Astrocyte of the hippocampus (primary cell): ENCODE measurements around the gene FRK.

ENCODE experiments used
- DNase-seq: peaks from one replicate; pipeline ENCODE4 v3.0.0; 2011; ENCODE audit warnings: low read depth, low spot score

The FRK gene

DNA sequence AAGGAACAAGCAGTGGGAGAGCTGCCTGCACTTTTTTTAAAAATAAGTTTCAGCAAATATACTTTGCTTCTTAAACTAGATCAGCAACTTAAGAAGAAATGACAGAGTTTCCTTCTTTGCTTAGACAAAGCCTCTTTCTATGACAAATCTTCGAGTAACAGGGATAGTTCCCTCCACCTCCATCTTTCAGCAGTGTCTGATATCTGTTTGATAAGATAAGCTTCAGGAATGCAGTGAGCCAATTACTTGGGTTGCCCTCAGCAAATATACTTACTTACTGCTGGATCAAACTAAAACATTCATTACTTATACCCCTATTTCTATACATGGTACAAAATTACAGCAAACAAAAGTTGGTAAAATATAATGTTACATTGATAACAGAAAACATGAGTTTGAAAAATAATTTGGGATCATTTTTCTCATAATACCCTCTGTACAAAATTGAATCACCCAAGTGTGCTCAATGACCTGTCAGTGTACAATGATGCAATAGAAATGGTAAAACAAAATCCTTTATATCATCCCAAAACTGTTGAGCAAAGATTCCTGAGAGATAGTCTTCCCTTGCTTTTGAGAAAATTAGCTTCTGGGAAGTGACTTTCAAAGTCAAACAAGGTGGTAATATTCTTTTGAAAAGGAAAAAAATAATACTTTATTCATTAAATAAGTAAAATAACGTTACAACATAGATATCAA, 24.5 kb downstream of the FRK start:
- no peak for DNase-seq

DNA sequence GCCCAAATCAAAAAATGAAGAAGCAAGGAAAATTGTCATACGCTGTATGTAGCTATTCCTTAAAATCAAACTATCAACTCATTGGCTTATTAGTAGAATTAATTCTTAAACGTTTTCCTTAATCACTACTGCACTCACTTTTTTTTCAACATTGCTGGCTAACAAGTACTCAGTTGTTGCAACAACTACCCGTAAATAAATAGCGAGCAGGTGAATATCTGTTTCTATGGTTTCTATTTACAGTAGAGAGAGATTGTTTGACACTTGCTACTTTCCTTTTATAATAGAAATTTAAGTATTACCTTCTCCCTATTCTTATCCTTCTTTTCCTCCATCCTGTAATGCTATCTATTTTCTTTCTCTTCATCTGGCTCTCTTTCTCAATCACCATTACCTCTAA, 25.1 kb downstream of the FRK start:
- DNase-seq, result no peak

DNA sequence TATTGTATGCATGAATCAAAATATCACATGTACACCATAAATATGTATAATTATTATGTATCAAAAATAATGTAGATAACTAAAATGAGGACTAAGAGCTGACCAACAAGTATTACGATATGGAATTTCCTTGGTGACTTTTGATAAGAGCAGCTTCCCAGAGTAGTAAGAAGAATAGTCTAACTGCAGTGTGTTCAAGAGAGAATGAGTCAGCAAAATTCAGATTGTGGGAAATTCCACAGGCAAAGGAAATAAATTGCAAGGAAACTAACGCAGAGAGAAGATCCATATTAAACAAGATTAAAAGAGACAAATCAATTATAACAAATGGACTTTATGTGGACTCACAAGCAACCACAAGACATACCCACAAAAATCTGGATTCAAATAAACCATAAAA, 26.4 kb downstream of the FRK start:
- DNase-seq, result peak; percentile 53

DNA sequence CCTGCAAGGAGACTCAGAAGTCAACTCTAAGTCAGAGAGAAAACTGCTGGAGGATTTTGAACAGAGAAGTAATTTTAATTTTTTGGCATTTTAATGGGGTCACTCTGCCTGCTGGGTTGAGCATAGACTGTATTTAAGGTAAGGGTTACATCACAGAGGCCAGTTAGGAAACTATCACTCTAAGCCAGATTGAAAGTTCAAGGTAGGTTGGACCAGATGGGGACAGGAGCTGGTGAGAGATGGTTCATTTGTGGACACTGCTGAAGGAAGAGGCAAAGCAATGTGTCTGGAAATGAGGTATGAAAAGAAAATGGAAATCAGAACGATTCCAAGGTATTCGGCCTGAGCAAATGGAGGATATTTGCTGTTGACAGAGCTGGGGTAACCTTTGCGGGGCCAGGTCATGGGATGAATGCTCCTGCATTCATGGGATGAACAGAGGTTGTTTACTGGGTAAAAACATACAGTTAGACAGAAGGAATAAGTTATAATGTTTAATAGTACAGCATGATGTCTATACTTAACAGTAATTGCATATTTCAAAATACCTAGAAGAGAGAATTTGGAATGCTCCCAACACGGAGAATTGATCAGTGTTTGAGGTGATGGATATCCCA, 26.9 kb downstream of the FRK start:
- DNase-seq, result no peak

DNA sequence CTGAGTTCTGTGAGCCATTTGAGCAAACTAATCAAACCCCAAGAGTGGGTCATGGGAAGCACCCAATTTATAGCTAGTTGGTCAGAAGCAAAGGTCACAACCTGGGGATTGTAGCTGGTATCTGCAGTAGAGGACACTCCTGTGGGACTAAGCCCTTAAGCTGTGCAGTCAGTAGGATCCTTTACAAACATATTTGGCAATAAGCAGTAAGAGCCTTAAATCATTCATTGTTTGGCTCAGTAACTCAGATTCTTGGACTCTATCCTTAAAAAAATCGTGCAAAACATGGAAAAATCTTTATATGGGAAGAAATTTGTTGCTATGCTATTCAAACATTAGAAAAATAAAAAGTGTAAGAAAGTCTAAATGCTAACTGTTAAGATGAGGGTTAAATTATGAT, 29.9 kb downstream of the FRK start:
- DNase-seq, result no peak

DNA sequence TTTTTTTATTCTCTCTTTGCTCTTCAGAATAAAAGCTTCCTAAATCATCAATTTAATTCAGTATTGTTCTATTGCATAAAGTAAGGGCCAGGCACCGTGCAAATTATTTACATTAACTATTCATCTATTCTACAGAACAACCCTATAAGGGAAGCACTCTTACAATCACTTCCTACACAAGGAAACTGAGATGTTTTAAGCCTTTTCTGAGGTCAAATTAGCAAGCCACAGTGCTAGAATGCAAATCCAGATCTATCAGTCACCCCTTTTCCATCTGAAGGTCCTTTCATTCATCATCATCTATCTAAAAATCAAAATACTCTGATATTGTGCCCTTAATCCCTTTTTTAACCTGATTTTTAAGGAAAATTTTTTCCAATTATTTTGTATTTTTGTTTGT, 31.2 kb downstream of the FRK start:
- DNase-seq, result no peak

DNA sequence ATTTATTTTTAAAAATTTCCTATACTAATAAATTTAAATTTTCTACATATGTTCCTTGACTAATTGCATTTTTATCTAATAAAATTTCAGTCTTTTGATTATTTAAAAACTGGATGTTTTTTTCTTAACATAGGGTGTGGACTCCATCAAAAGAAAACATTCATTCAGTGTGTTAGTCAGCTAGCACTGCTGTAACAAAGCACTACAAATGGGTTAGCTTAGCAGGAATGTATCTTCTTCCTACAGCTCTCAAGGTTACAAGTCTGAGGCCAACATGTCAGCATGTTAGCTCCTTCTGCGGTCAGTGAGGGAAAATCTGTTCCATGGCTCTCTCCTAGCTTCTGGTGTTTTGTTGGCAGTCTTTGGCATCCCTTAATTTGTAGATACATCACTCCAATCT, 32.5 kb downstream of the FRK start:
- no peak for DNase-seq

DNA sequence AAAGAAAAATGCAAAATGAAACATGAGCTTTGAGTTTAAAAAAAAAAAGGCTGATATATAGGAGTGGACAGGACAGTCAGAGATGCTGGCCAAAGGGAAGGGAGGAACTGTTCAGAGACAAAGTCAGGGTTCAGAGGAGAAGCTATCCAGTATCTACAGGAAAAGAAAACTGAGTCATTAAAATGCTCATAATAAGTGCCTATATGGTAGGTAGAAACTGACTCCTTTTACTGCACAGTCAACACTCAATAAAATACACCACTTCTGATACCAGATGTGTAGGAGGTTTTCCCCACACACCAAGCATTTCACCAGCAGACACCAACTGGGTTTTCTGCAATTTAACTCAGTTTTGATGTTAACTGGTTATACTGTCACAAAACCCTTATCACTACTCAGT, 32.9 kb downstream of the FRK start:
- DNase-seq, result no peak

DNA sequence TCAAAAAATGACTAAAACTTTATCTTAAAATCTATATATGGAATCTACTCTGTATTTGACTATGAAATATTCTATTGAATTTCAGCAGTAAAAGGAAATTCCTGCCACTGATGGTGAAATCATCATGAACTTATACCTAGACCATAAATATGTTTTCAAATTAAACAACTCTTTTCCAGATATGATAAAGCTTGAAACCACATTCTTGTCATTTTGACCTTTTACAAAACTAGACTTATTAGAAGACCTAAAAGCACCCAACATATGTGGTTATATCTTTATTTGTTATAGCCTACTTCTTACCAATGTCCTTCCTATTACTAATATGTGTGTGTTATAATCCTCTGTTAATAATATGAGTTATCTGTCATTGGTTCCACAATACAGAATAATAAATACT, 35.3 kb downstream of the FRK start:
- DNase-seq, result no peak

DNA sequence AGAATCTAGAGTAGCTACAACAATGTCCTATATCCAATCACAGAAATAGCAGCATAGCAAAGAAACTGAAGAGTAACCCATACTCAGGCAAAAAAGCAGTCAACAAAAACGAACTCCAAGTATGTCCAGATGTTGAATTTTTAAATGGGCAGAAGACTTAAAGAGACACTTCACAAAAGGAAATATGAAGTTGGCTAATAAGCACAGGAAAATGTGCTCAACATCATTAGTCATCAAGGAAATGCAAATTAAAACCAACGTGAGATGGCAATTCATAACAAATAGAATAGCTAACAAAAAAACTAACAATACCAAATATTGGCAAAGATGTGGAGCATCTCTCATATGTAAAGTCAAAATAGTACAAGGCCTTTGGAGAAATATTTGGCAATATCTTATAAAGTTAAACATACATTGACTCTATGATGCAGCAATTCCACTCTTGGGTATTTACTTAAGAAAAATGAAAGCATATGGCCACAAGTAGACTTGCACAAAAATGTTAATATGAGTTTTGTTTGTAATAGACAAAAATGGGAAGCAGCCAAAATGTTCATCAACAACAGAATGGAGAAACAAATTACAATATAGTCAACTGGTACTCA, 37.7 kb downstream of the FRK start:
- DNase-seq, result no peak

DNA sequence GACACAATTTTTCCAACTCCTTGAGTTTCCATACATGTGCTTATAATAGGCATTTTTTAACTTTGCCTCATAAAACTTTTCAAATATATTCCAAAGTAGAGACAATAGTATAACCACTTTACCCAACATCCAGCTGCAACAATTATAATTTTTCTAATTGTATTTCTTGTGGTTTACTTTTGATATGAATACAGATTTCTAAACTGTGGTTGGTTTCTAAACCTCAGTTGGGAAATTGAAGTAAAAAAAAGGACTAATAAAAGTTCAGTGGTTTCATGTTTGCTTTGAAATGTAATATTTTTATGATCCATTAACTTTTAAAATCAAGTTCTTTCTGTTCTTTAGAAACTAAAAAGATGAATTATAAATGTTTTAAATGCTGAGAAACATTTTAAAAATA, 40.0 kb downstream of the FRK start:
- no peak for DNase-seq

DNA sequence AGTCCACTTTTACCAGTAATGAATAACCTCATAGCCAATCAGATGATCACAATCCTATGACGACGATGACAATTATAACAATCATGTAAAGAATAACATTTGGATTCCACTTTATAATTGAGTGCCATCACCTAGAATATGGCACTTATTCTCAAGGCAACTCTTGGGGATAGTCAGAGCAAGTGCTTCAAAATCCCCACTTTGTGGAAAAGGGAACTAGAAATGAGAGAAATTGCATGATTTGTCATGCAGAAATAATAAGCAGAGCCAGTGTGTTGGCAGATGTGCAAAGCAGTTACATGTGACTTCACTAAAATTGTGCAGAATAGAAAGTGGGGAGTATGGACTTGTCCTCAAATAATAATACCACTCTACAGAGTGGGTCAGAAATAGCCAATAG, 41.3 kb downstream of the FRK start:
- DNase-seq, result peak; percentile 7

DNA sequence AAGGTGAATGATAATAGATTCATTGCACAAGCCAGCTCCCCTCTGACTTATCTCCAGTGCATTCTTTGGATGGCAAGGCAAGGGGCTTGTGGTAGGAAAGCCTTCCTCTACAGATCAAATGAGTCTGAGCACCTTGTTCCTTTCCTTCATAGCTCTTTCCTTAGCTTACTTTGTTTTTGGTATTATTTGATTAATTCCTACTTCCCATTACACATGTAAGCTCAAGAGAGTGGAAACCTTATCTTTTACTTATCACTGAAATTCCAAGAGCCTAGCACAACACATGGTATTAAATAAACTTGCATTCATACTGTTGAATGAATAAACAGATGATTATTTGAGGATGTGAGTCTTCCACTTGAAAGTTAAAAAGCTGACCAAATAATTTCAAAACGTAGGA, 41.7 kb downstream of the FRK start:
- peak; percentile 5 for DNase-seq

DNA sequence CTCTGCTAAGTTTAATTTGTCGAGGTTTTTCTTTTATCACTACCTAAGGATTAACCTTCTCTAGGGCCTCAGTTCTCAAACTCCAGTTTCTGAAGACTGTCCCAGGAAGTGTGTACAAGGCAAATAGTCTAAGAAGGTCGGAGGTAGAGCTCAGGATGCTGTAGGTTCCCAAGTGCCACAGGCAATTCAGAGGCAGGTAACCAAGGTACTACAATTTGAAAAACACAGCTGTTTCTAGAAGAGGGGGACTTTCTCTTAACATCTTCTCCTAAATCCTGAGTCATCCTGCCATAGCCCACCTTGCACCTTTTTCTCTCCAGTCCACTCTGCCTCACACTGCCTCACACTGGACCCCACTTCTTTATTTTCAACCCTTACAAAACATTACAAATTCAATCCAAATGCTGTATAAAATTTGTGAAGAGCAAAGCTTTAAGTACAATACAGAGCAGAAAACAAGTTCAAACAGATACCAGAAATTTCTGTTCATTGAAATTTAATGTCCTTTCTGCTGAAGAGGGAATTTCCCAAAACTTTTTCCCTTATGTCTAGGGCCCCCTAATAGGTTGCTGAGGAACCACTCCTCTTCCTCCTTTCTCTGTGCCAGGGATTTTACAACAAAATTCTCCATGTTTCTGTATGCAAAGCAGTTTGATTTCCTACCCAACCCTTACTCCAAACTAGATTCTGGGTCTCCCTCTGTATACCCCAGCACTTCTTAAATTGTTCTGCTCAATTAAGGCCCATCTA, 43.0 kb downstream of the FRK start:
- DNase-seq, result peak; percentile 1

DNA sequence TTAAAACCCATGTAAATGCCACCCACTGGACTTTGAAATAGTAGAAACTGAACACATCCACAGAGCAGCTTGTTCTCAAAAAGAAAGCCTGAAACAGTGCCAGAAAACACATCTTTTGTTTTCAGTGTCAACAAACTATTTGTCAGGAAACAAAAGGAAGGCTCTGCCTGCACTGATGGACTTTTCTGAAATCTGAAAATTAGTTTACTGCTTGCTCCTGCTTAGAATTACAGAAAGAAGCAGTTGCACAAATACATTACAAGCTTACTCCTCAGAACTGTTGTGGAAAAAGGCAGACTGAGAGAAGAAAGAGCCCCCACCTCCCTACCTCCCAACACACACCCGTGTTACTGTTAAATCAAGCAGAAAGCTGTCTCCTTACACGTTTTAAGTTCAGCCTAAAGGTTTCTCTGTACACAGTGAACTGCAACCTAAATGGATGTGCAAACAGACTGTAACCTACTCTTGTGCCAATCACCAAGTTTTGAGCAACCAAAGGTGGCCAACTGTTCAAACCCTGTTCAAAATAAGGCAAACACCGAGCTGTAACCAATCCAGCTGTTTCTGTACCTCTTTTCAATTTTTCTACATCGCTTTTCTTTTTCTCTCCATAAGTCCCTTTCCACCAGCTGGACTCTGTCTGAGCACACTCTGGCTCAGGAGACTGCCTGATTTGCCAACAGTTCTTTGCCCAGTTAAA, 43.7 kb downstream of the FRK start:
- peak; percentile 33 for DNase-seq

DNA sequence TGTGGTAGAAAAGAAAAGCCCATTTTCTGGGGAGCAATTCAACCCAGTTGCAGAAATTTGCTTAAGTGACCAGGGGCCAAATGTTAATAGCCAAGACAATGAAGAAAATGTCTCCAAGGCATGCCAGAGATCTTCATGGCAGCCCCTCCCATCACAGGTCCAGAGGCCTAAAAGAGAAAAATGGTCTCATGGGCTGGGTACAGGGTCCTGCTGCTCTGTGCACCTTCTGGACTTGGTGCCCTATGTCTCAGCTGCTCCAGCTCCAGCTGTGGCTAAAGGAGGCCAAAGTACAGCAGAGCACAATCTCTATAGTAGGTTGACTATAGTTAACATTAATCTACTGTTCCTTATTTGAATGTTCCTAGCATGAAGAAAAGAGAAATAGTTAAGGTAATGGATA, 44.7 kb downstream of the FRK start:
- no peak for DNase-seq

DNA sequence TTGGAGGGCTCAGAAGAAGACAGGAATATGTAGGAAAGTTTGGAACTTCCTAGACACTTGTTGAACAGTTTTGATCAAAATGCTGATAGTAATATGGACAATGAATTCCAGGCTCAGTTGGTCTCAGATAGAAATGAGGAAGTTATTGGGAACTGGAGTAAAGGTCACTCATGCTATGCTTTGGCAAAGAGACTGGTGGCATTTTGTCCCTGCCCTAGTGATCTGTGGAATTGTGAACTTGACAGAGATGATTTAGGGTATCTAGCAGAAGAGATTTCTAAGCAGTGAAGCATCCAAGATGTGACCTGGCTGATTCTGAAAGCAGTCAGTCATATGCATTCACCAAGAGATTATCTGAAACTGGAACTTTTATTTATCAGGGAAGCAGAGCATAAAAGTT, 45.1 kb downstream of the FRK start:
- DNase-seq, result no peak

DNA sequence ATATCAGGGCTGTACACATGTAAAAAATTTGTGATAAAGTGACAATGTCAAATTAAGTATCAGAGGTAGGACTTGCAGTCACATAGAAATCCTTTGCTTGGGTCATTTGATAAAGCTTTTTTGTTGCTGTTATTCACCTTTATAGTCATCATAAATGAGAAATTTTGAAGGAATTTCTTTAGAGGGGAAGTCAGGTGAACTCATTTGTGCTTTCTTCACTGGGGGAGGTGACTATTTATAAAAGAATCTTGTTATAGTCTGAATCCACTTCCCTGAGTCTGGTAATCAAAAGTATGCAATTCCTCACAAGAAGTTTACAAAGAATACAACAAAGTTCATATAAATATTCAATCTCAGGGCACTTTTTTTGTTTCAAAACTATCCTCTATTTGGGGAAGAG, 47.7 kb downstream of the FRK start:
- DNase-seq, result peak; percentile 10

DNA sequence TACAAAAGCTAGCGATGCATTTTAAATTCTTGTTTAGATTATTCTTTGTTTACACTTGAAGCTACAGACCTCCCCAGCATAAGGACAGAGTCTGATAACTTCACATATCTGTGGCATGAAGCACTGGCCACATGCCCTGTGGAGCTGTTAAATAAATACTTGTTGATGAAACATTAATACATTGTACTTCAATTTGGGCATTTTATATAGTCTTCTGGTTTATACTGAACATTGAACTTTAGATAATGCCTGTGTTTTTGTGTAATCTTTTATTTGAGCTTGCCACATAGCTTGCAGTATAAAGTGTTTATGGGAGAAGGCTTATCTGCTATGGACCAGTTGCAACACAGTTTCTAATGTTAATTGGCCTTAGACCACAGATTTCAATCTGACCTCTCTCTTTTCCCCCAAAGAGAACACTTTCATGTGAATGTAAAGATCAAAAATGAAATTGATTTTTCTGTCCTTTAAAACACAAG, 48.2 kb downstream of the FRK start:
- DNase-seq, result peak; percentile 35

DNA sequence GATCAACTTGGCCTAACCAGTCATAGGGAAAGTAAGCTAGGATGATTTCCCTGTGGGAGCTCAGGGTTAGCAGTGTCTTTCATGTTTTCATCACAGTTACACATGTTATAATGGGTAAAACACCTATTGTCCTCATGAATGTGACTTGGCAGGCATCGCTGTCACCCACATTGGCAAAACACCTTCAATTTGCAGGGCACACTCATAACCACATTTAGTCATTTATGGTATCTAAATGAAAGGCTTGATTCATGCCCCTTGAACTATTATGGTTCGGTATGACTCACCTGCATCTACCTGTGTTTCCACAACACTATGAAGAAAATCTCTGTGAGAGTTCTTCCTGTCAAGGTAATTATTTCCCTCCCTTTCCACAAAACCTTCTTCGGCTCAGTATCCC, 49.2 kb downstream of the FRK start:
- DNase-seq, result peak; percentile 2

DNA sequence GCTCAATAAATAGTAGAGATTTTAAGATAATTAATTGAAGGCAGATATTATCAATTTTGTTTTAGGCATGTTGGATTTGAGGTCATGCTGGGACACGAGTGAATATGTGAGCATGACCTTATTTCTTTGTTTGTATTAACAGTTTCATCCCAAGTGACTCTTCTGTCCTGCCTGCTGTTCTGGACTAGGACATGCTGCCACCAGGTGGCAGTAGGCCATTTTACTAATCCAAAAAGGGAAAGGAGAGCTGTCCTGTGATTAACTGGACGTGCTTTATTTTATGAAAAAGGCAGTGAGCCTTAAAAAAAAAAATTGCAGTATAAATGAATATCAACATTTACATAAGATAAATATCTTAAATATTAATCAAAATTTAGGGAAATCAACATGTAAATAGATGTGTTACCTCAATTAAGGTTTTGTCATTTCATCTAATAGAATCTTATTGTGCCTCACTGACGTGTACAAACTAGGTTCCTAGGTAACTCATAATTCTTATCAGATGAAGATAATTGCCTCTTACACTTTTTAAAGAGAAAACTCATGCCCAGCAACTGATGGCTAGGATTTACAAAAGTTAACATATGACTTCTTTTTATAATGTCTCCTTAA, 49.8 kb downstream of the FRK start:
- DNase-seq, result peak; percentile 83
